Measurements from ENCODE around the gene EHMT1.

GRCh38 chr9:137753192-137753765, 134.5 kb downstream of the EHMT1 start:
- TF ChIP-seq CTCF (IDR thresholded peaks at IDR 0.05; ENCODE audit: insufficient read depth, low read depth, low read length) (no peak), EZH2 (IDR thresholded peaks at IDR 0.05; ENCODE audit: insufficient read depth, low read length) (no peak)

Data from astrocyte (in vitro differentiated cells and primary cell).